Prostate gland (tissue), 2 donors: ENCODE results near the gene PBX4.

Experiments
- CTCF ChIP-seq, 4 experiments: fragments of 200-600 bp in 2 of 4; fragments of 450-650 bp in 2 of 4; sonication (generic) in 2 of 4; IDR thresholded peaks; 1 replicate in 3 of 4; 2 replicates in 1 of 4; pipeline ENCODE4 v1.5.1; 2016 to 2019; ENCODE audit warnings: antibody characterized with exemption in 4 of 4, mild to moderate bottlenecking in 2 of 4, moderate library complexity in 2 of 4
- POLR2A ChIP-seq: fragments of 450-650 bp; IDR thresholded peaks from one replicate; pipeline ENCODE4 v1.6.1; 2016; ENCODE audit warnings: antibody characterized with exemption, mild to moderate bottlenecking
- POLR2AphosphoS5 ChIP-seq: sonication (generic); formaldehyde crosslinking; IDR thresholded peaks from one replicate; pipeline ENCODE4 v1.6.1; 2017; ENCODE audit warnings: antibody characterized with exemption

GRCh38 chr19:19525611-19526380, 92.7 kb downstream of the PBX4 start:
- TF ChIP-seq CTCF (IDR thresholded peaks at IDR 0.05) (no peak), POLR2A (no peak), POLR2AphosphoS5 (no peak)
